ENCODE measurements around the gene DHRS3. TPM values are rescaled to one million over a fixed set of nuclear protein-coding genes. Genes with fewer than 3 reads are reported as not detected.

Gene DHRS3
- total and polyA plus RNA-seq, 2 of the 13 experiments (the other 11 are each of a cell fraction or from before 2014, with no cell fraction given) = 48.5 to 90.5 TPM

DNA sequence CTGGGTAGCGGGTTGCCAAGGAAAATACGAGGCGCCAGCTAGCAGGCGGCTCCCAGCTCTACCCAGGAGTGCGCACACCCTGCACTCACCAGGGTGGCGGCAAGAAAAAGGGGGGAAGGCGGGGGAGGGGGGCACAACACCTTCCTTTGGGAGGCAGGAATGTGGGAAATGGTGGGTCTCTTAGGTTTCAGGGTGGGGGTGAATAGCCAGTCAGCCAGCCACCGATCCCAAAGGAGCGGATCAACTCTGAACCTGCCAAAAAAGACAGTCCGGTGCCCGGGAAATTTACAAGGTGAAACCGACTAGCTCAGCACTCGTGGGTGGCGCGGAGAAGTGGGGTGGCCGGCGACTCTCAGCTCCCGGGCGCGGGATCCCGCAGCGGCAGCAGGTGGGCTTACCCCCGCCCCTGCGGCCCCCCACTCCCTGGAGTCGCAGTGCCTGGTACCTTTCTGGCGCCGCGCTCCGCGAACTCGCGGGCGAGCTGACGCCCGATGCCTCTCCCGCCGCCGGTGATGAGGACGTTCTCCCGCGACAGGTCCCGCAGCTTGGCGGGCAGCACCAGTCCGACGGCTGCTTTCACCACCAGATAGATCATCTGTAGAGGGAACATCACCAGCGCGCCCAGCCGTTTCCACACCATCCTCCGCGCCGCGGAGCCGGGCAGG is 1.2 kb downstream of the DHRS3 start (continued):
- TF ChIP-seq AFF4 (CRISPR knock-in tag; IDR thresholded peaks at IDR 0.05) = peak; percentile 74
- no peak for TF ChIP-seq PAX8 (CRISPR knock-in tag; IDR thresholded peaks at IDR 0.05; ENCODE audit: borderline replicate concordance)
- TF ChIP-seq ZNF777 (CRISPR knock-in tag; IDR thresholded peaks at IDR 0.05) = no peak
- TF ChIP-seq KDM5B (CRISPR knock-in tag; IDR thresholded peaks at IDR 0.05; ENCODE audit: borderline replicate concordance) = peak; percentile 27; the same call in 1 of the 2 replicates
- peak; percentile 65 for TF ChIP-seq POLR2G (IDR thresholded peaks at IDR 0.05; ENCODE audit: low read depth, low read length)
- TF ChIP-seq AGO1 (IDR thresholded peaks at IDR 0.05; ENCODE audit: low read depth, low read length, poor library complexity, severe bottlenecking) = peak; percentile 70
- TF ChIP-seq ZNF891 (CRISPR knock-in tag; IDR thresholded peaks at IDR 0.05) = peak; percentile 80
- TF ChIP-seq HOXA9 (CRISPR knock-in tag; IDR thresholded peaks at IDR 0.05; ENCODE audit: borderline replicate concordance) = peak; percentile 54; the same call in 1 of the 2 replicates
- TF ChIP-seq SRY (CRISPR knock-in tag; IDR thresholded peaks at IDR 0.05) = peak; percentile 57
- peak in 1 of 2 experiments; percentile 38; a peak in 2 of 4 replicates for TF ChIP-seq POLR2A (IDR thresholded peaks at IDR 0.05; ENCODE audit: insufficient read depth in 1 of 2, low read depth in 2 of 2, low read length in 2 of 2)
- 0 out of 2 replicates have a peak, but pooled peaks have one; percentile 21 for TF ChIP-seq SALL2 (CRISPR knock-in tag; IDR thresholded peaks at IDR 0.05)
- no peak for TF ChIP-seq ZNF546 (CRISPR knock-in tag; conservative IDR thresholded peaks at IDR 0.05)
- TF ChIP-seq ZNF629 (CRISPR knock-in tag; conservative IDR thresholded peaks at IDR 0.05) = no peak
- TF ChIP-seq GLI4 (CRISPR knock-in tag; IDR thresholded peaks at IDR 0.05; ENCODE audit: borderline replicate concordance) = peak; percentile 33; the same call in 1 of the 2 replicates
- peak; percentile 50 for TF ChIP-seq PTBP1 (IDR thresholded peaks at IDR 0.05; ENCODE audit: low read depth, low read length, poor library complexity, severe bottlenecking)
- TF ChIP-seq PCBP1 (IDR thresholded peaks at IDR 0.05; ENCODE audit: borderline replicate concordance, low read depth, low read length) = peak; percentile 11; the same call in 1 of the 2 replicates
- TF ChIP-seq KDM2A (CRISPR knock-in tag; IDR thresholded peaks at IDR 0.05; ENCODE audit: borderline replicate concordance, low read depth) = peak; percentile 12; the same call in 1 of the 2 replicates
- TF ChIP-seq MLLT10 (CRISPR knock-in tag; IDR thresholded peaks at IDR 0.05) = no peak
- TF ChIP-seq ZNF569 (CRISPR knock-in tag; IDR thresholded peaks at IDR 0.05; ENCODE audit: borderline replicate concordance) = no peak
- TF ChIP-seq THAP11 (CRISPR knock-in tag; IDR thresholded peaks at IDR 0.05) = 0 out of 2 replicates have a peak, but pooled peaks have one; percentile 26
- TF ChIP-seq, protein P1, sequence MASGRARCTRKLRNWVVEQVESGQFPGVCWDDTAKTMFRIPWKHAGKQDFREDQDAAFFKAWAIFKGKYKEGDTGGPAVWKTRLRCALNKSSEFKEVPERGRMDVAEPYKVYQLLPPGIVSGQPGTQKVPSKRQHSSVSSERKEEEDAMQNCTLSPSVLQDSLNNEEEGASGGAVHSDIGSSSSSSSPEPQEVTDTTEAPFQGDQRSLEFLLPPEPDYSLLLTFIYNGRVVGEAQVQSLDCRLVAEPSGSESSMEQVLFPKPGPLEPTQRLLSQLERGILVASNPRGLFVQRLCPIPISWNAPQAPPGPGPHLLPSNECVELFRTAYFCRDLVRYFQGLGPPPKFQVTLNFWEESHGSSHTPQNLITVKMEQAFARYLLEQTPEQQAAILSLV (CRISPR knock-in tag; IDR thresholded peaks at IDR 0.05; ENCODE audit: borderline replicate concordance) = 0 out of 2 replicates have a peak, but pooled peaks have one; percentile 54
- peak; percentile 14; the same call in 1 of the 2 replicates for TF ChIP-seq ZFY (CRISPR knock-in tag; IDR thresholded peaks at IDR 0.05)
